Measurements from ENCODE around the gene BICRAL. TPM values are rescaled to one million over a fixed set of nuclear protein-coding genes. Genes with fewer than 3 reads are reported as not detected.
"Not testable (repeated sequence)": the region's sequence is repeated elsewhere in the genome, so short reads cannot be mapped to it uniquely, and the experiment has no call there.

The BICRAL gene
- total and polyA plus RNA-seq, 2 donors (not counting 3 experiments of a cell fraction or from before 2014, with no cell fraction given), result 5.6 to 6.8 TPM

- peak; percentile 85 for DNase-seq (ENCODE audit: low read depth, low spot score)
- Histone ChIP-seq H3K9me3 (replicated peaks; ENCODE audit: control insufficient read depth, insufficient read depth, low read length) (no peaks in the 10 kb centered on the region), H3K27me3 (ENCODE audit: control insufficient read depth in 2 of 2, insufficient read depth in 2 of 2, low read length in 2 of 2) (no peaks in the 10 kb centered on the region), H3K79me2 (ENCODE audit: control insufficient read depth, insufficient read depth, low read length) (no peaks in the 10 kb centered on the region), H3K4me3 (replicated peaks in 1 of 3; ENCODE audit: insufficient read depth in 1 of 3, low read depth in 1 of 3, low read length in 3 of 3) (no peak overlapping the region), H3K9me1 (replicated peaks; ENCODE audit: control insufficient read depth, extremely low read depth, insufficient read depth, low read length) (no peaks in the 10 kb centered on the region), H3K9ac (replicated peaks; ENCODE audit: extremely low read depth, insufficient read depth, low read length) (no peak overlapping the region), H3K4me2 (ENCODE audit: insufficient read depth, low read length) (peak overlapping the region; percentile 42), H3K4me1 (ENCODE audit: control insufficient read depth, extremely low read depth, insufficient read depth, low read length) (peaks cover 7% of the 10 kb centered on the region), H2AFZ (ENCODE audit: low read depth, low read length) (peak overlapping the region; percentile 61), H3K36me3 (ENCODE audit: control insufficient read depth in 2 of 2, extremely low read depth in 1 of 2, insufficient read depth in 2 of 2, low read length in 2 of 2) (no peaks in the 10 kb centered on the region), H4K20me1 (replicated peaks; ENCODE audit: control insufficient read depth, extremely low read depth, insufficient read depth, low read length) (no peaks in the 10 kb centered on the region), H3K27ac (ENCODE audit: insufficient read depth, low read depth, low read length) (no peak overlapping the region)
- BruUV-seq (replicated peaks), result no TSS peak
- intact Hi-C loops (cut with micrococcal nuclease), result loop anchor here (1.0 to 10.0 kb wide), 6 partner anchors 59 to 603 kb away; partner anchors contain the start of genes GNMT and PPP2R5D
- FAIRE-seq, result peak; percentile 88
- dilution Hi-C loops (cut with MboI; ENCODE audit: extremely low pct_ligation_motif_present, low sequenced_read_pairs), result no loop called here
- TF ChIP-seq, protein P1, sequence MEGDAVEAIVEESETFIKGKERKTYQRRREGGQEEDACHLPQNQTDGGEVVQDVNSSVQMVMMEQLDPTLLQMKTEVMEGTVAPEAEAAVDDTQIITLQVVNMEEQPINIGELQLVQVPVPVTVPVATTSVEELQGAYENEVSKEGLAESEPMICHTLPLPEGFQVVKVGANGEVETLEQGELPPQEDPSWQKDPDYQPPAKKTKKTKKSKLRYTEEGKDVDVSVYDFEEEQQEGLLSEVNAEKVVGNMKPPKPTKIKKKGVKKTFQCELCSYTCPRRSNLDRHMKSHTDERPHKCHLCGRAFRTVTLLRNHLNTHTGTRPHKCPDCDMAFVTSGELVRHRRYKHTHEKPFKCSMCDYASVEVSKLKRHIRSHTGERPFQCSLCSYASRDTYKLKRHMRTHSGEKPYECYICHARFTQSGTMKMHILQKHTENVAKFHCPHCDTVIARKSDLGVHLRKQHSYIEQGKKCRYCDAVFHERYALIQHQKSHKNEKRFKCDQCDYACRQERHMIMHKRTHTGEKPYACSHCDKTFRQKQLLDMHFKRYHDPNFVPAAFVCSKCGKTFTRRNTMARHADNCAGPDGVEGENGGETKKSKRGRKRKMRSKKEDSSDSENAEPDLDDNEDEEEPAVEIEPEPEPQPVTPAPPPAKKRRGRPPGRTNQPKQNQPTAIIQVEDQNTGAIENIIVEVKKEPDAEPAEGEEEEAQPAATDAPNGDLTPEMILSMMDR (IDR thresholded peaks at IDR 0.05; ENCODE audit: extremely low read depth in 1 of 2, insufficient read depth in 1 of 2, low read depth in 1 of 2, low read length in 2 of 2), result peak; percentile 64 to 79
- no peak for TF ChIP-seq GATA2 (IDR thresholded peaks at IDR 0.05; ENCODE audit: insufficient read depth, insufficient read length, low read depth, low read length)
- no peak for TF ChIP-seq JUN (IDR thresholded peaks at IDR 0.05; ENCODE audit: borderline replicate concordance, insufficient read depth, insufficient read length, low read depth)
- ChIA-PET CTCF (interaction anchor here (0.6 to 3.6 kb wide), 7 partner anchors 9 to 242 kb away, joined by 3 to 28 read pairs (median 8); partner anchors contain the start of genes CNPY3, KLHDC3 and MEA1), POLR2A (no interaction called here)
Observed at GRCh38 chr6:42901538-42901957, 119.7 kb downstream of the BICRAL start.

GRCh38 chr6:42902429-42903263, 120.8 kb downstream of the BICRAL start:
- FAIRE-seq; H3K9me1 ChIP-seq (replicated peaks; ENCODE audit: control insufficient read depth, extremely low read depth, insufficient read depth, low read length); H3K4me2 ChIP-seq (ENCODE audit: insufficient read depth, low read length); H4K20me1 ChIP-seq (replicated peaks; ENCODE audit: control insufficient read depth, extremely low read depth, insufficient read depth, low read length); H3K9me3 ChIP-seq (replicated peaks; ENCODE audit: control insufficient read depth, insufficient read depth, low read length); H3K4me1 ChIP-seq (ENCODE audit: control insufficient read depth, extremely low read depth, insufficient read depth, low read length); DNase-seq (ENCODE audit: low read depth, low spot score); H3K79me2 ChIP-seq (ENCODE audit: control insufficient read depth, insufficient read depth, low read length); H3K27me3 ChIP-seq (ENCODE audit: control insufficient read depth in 2 of 2, insufficient read depth in 2 of 2, low read length in 2 of 2); POLR2A ChIA-PET; BruUV-seq (replicated peaks); H3K27ac ChIP-seq (ENCODE audit: insufficient read depth, low read depth, low read length); dilution Hi-C loops (cut with MboI; ENCODE audit: extremely low pct_ligation_motif_present, low sequenced_read_pairs); H3K36me3 ChIP-seq (ENCODE audit: control insufficient read depth in 2 of 2, extremely low read depth in 1 of 2, insufficient read depth in 2 of 2, low read length in 2 of 2); H3K9ac ChIP-seq (replicated peaks; ENCODE audit: extremely low read depth, insufficient read depth, low read length): not testable (repeated sequence)
- Histone ChIP-seq H2AFZ (ENCODE audit: low read depth, low read length) (peak overlapping the region; percentile 61), H3K4me3 (replicated peaks in 1 of 3; ENCODE audit: insufficient read depth in 1 of 3, low read depth in 1 of 3, low read length in 3 of 3) (peak overlapping the region in 1 of 3 experiments; percentile 5)
- CTCF ChIA-PET, result interaction anchor here (0.8 to 3.3 kb wide), 5 partner anchors 27 to 241 kb away, joined by 3 to 12 read pairs (median 4); partner anchors contain the start of gene CNPY3
- intact Hi-C loops (cut with micrococcal nuclease), result loop anchor here (5.0 to 10.0 kb wide), 3 partner anchors 80 to 602 kb away; partner anchors contain the start of gene PPP2R5D

All from endothelial cell of umbilical vein (primary cell).